HepG2 (cell line): ENCODE results near the gene OBSL1. TPM values are rescaled to one million over a fixed set of nuclear protein-coding genes. Genes with fewer than 3 reads are reported as not detected.
A peak's percentile ranks its signal among the peaks of the same experiment; 100 is the strongest.

Source experiments
- KDM1A ChIP-seq: IDR thresholded peaks from 2 replicates; pipeline ENCODE4 v1.6.1; 2016; ENCODE audit warnings: missing compliant biosample characterization
- PHF20 ChIP-seq: sonication (generic); formaldehyde crosslinking; IDR thresholded peaks from 2 replicates; pipeline ENCODE4 v1.5.0; 2020; ENCODE audit warnings: mild to moderate bottlenecking, missing genetic modification reagents
- RARA ChIP-seq: IDR thresholded peaks from 2 replicates; pipeline ENCODE4 v1.6.1; 2016; ENCODE audit warnings: missing genetic modification reagents, missing compliant biosample characterization
- REPIN1 ChIP-seq: sonication (generic); formaldehyde crosslinking; IDR thresholded peaks from 2 replicates; pipeline ENCODE4 v1.8.0; 2022; ENCODE audit warnings: missing genetic modification reagents, low read depth, mild to moderate bottlenecking, borderline replicate concordance
- SOX13 ChIP-seq, 3 experiments: fragments of 450-650 bp in 1 of 3; sonication (generic) in 1 of 3; formaldehyde crosslinking in 1 of 3; IDR thresholded peaks in 2 of 3; conservative IDR thresholded peaks in 1 of 3; 2 replicates each; pipeline versions ENCODE4 v1.5.0 to v1.6.1; 2016 to 2020; ENCODE audit warnings: antibody characterized with exemption in 1 of 3, mild to moderate bottlenecking in 1 of 3, missing compliant biosample characterization in 1 of 3, missing genetic modification reagents in 1 of 3, moderate library complexity in 1 of 3
- ZEB1 ChIP-seq: IDR thresholded peaks from 2 replicates; pipeline ENCODE4 v1.6.1; 2012; ENCODE audit warnings: mild to moderate bottlenecking, low read depth, inconsistent platforms; ENCODE audit not compliant: insufficient replicate concordance
- ZKSCAN1 ChIP-seq: fragments of 150-350 bp; IDR thresholded peaks from 2 replicates; pipeline ENCODE4 v1.6.1; 2014; ENCODE audit warnings: low read length
- ZNF7 ChIP-seq: IDR thresholded peaks from 2 replicates; pipeline ENCODE4 v1.6.1; 2016; ENCODE audit warnings: missing biosample characterization, missing genetic modification reagents
- ZNF747 ChIP-seq: sonication (generic); formaldehyde crosslinking; IDR thresholded peaks from 2 replicates; pipeline ENCODE4 v1.8.1; 2023; ENCODE audit warnings: missing genetic modification reagents, mild to moderate bottlenecking, borderline replicate concordance
- polyA plus RNA-seq, 8 experiments: library from polyadenylated mRNA; depleted of rRNA in 3 of 8; stranded (reverse) in 7 of 8; unstranded in 1 of 8; fragments of >200 nt; fragmentation: Illumina TruSeq in 4 of 8; extraction: Trizol in 4 of 8; gene quantifications; 2 replicates each; pipeline versions ENCODE4 v1.2.1 to v1.2.3, GENCODE V29; 2011 to 2016; ENCODE audit warnings: low read depth in 4 of 8, missing spikeins in 1 of 8, mixed read lengths in 1 of 8; ENCODE audit not compliant: insufficient read depth in 1 of 8
- total RNA-seq, 5 experiments: library from RNA; depleted of rRNA; stranded (reverse); fragments of >200 nt; fragmentation: Illumina TruSeq; extraction: Trizol; gene quantifications; 2 replicates each; pipeline ENCODE4 v1.2.3, GENCODE V29; 2016; ENCODE audit warnings: low read depth in 1 of 5
- TF ChIP-seq, protein P1 (sequence below): sonication (generic); formaldehyde crosslinking; IDR thresholded peaks from 2 replicates; pipeline ENCODE4 v1.5.0; 2020; ENCODE audit warnings: mild to moderate bottlenecking, missing genetic modification reagents
- TF ChIP-seq, protein P2 (sequence below): IDR thresholded peaks from 2 replicates; pipeline ENCODE4 v1.6.1; 2012; ENCODE audit warnings: inconsistent platforms
- TF ChIP-seq, protein P3 (sequence below): sonication (generic); formaldehyde crosslinking; IDR thresholded peaks from 2 replicates; pipeline ENCODE4 v1.5.0; 2020; ENCODE audit warnings: mild to moderate bottlenecking, missing genetic modification reagents
- TF ChIP-seq, protein P4 (sequence below): sonication (generic); formaldehyde crosslinking; IDR thresholded peaks from 2 replicates; pipeline ENCODE4 v1.5.0; 2020; ENCODE audit warnings: mild to moderate bottlenecking, missing genetic modification reagents, borderline replicate concordance

The OBSL1 gene
- total and polyA plus RNA-seq, 2 of the 13 experiments (the other 11 are each of a cell fraction or from before 2014, with no cell fraction given): 86.7 to 218 TPM

DNA sequence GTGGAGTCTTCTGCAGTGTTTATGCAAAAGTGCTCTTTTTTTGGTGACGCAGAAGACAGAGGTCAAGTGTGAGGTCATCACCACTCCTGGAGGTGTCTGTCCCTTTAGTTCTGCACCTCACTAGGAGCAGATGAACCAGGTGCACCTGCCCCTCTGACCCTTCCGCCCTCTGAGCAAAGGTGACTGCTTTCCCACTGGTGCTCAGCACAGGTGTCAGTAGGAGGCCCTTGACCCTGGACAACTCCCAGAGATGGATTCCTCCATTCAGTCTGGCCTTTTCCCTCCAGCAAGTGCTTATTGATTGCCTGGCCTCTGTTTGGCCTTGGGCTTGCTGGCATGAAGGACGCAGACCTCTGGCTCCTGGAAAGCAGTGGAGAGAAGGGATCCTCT is 47.4 kb upstream of the OBSL1 start (continued):
- TF ChIP-seq REPIN1 (CRISPR knock-in tag) (no peak), KDM1A (peak; percentile 45; the same call in 1 of the 2 replicates), ZNF747 (CRISPR knock-in tag) (no peak), ZKSCAN1 (no peak), RARA (CRISPR knock-in tag) (peak; percentile 96), ZNF7 (no peak), SOX13 (IDR thresholded peaks at IDR 0.05) (no peak), SOX13 (CRISPR knock-in tag; conservative IDR thresholded peaks at IDR 0.05 in 1 of 2, IDR thresholded peaks at IDR 0.05 in 1 of 2) (no peak), ZEB1 (peak; percentile 81), PHF20 (no peak)
- TF ChIP-seq, protein P1, sequence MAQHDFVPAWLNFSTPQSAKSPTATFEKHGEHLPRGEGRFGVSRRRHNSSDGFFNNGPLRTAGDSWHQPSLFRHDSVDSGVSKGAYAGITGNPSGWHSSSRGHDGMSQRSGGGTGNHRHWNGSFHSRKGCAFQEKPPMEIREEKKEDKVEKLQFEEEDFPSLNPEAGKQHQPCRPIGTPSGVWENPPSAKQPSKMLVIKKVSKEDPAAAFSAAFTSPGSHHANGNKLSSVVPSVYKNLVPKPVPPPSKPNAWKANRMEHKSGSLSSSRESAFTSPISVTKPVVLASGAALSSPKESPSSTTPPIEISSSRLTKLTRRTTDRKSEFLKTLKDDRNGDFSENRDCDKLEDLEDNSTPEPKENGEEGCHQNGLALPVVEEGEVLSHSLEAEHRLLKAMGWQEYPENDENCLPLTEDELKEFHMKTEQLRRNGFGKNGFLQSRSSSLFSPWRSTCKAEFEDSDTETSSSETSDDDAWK: no peak
- TF ChIP-seq, protein P2, sequence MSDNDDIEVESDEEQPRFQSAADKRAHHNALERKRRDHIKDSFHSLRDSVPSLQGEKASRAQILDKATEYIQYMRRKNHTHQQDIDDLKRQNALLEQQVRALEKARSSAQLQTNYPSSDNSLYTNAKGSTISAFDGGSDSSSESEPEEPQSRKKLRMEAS: 0 out of 2 replicates have a peak, but pooled peaks have one; percentile 12
- TF ChIP-seq, protein P3, sequence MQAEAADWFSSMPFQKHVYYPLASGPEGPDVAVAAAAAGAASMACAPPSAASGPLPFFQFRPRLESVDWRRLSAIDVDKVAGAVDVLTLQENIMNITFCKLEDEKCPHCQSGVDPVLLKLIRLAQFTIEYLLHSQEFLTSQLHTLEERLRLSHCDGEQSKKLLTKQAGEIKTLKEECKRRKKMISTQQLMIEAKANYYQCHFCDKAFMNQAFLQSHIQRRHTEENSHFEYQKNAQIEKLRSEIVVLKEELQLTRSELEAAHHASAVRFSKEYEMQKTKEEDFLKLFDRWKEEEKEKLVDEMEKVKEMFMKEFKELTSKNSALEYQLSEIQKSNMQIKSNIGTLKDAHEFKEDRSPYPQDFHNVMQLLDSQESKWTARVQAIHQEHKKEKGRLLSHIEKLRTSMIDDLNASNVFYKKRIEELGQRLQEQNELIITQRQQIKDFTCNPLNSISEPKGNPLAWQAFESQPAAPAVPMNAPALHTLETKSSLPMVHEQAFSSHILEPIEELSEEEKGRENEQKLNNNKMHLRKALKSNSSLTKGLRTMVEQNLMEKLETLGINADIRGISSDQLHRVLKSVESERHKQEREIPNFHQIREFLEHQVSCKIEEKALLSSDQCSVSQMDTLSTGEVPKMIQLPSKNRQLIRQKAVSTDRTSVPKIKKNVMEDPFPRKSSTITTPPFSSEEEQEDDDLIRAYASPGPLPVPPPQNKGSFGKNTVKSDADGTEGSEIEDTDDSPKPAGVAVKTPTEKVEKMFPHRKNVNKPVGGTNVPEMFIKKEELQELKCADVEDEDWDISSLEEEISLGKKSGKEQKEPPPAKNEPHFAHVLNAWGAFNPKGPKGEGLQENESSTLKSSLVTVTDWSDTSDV (CRISPR knock-in tag): no peak
- TF ChIP-seq, protein P4, sequence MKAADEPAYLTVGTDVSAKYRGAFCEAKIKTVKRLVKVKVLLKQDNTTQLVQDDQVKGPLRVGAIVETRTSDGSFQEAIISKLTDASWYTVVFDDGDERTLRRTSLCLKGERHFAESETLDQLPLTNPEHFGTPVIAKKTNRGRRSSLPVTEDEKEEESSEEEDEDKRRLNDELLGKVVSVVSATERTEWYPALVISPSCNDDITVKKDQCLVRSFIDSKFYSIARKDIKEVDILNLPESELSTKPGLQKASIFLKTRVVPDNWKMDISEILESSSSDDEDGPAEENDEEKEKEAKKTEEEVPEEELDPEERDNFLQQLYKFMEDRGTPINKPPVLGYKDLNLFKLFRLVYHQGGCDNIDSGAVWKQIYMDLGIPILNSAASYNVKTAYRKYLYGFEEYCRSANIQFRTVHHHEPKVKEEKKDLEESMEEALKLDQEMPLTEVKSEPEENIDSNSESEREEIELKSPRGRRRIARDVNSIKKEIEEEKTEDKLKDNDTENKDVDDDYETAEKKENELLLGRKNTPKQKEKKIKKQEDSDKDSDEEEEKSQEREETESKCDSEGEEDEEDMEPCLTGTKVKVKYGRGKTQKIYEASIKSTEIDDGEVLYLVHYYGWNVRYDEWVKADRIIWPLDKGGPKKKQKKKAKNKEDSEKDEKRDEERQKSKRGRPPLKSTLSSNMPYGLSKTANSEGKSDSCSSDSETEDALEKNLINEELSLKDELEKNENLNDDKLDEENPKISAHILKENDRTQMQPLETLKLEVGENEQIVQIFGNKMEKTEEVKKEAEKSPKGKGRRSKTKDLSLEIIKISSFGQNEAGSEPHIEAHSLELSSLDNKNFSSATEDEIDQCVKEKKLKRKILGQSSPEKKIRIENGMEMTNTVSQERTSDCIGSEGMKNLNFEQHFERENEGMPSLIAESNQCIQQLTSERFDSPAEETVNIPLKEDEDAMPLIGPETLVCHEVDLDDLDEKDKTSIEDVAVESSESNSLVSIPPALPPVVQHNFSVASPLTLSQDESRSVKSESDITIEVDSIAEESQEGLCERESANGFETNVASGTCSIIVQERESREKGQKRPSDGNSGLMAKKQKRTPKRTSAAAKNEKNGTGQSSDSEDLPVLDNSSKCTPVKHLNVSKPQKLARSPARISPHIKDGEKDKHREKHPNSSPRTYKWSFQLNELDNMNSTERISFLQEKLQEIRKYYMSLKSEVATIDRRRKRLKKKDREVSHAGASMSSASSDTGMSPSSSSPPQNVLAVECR (CRISPR knock-in tag): peak; percentile 35; the same call in 1 of the 2 replicates
